Measurements from ENCODE around the gene OR13C5.
"Not testable (repeated sequence)": the region's sequence is repeated elsewhere in the genome, so short reads cannot be mapped to it uniquely, and the experiment has no call there.

Gene OR13C5, protein sequence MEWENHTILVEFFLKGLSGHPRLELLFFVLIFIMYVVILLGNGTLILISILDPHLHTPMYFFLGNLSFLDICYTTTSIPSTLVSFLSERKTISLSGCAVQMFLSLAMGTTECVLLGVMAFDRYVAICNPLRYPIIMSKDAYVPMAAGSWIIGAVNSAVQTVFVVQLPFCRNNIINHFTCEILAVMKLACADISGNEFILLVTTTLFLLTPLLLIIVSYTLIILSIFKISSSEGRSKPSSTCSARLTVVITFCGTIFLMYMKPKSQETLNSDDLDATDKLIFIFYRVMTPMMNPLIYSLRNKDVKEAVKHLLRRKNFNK

GRCh38 chr9:104599313-104599712 lies at the start of gene OR13C5:
OR13C5 (minus strand) TSS chr9:104599413; CDS start chr9:104599413, 0 bp downstream.
- DNase-seq (ENCODE audit: low read depth), result not testable (repeated sequence)

DNA sequence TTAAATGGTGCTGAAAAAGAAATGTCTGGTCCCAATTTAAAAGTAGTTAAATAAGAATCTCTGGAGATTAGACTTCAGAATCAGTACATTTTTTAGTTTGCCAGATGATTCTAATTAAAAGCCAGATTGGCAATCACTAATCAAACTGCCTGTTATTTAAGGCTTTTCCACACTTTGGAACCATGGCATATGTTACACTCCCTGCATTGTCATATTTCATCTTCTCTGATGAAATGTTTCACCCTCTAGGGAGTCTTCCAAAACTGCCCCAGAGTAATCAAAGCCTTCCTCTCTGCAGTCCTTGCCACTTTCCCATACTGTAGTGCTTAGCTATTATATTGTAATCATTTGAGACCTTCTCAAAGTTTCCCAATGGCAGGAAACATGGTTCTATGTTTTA lies 36.2 kb upstream of the OR13C5 start:
- no peak for DNase-seq (ENCODE audit: low read depth)

DNA sequence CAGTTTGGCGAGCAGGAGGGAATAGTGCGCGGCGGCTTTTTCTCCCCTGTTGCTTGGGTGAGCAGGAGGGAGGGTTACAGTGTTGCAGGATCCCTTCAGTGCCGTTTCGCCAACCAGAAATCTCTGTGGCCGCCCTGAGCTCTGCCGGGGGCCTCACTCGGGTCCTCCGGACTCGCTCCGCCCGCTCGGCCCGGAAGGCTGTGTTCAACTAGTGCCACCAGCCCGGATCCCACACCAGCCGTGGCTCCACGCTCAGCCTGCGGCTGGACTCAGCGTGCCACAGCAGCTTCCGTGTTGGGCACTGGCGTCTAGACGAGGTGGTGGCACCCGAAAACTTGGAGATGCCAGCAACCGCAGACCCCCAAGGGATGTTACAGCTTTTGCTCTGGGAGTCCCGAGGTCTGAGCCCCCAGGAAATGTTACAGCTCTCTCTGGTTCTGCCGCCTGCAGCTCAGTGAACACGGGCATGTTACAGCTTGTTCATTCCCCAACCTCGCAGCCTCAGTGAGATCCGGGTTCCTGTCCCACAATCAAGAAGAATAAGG lies 34.8 kb upstream of the OR13C5 start:
- no peak for DNase-seq (ENCODE audit: low read depth)

DNA sequence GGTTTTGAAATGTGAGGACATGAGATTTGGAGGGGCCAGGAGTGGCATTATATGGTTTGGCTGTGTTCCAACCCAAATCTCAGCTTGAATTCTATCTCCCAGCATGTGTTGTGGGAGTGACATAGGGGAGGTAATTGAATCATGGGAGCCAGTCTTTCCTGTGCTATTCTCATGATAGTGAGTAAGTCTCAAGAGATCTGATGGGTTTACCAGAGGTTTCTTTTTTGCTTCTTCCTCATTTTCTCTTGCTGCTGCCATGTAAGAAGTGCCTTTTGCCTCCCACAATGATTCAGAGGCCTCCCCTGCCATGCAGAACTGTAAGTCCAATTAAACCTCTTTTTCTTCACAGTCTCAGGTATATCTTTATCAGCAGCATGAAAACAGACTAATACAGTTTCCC lies 26.8 kb upstream of the OR13C5 start:
- DNase-seq (ENCODE audit: low read depth), result not testable (repeated sequence)

DNA sequence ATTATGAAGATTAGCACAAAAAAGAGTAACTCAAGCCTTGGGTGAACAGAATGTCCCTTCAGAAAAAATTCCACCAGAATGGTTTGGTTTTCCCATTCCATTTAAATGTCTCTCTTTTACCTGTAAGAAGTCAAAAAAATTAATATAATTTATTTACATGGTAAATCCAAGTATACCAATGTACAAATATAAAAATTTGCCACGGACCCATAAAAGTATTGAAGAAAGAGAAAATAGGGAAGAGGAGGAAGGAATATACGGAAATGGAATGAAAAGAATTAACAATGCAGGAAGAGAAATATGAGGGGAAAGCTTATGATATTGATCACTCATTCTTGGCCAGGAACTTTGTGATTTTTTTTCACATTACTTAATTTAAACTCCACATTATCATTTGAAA lies 18.9 kb upstream of the OR13C5 start, which contains the start of gene OR13C9:
TSS of gene OR13C9 (minus strand) at position 101 of the 400 bp plus-strand sequence. CDS start at position 101, 0 bp downstream.
- DNase-seq (ENCODE audit: low read depth), result no peak

DNA sequence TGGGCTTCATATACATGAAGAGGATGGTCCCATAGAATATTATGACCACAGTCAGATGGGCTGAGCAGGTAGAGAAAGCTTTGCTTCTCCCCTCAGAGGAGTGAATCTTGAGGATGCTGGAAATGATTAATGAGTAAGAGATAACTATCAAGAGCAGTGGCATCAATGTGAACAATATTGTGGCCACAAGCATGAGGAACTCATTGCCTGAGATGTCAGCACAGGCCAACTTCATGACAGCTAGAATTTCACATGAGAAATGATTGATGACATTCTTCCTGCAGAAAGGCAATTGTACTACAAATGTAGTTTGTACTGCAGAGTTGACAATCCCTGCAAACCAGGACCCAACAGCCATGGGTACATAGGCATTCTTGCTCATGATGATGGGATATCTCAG lies 18.2 kb upstream of the OR13C5 start:
- DNase-seq (ENCODE audit: low read depth), result no peak

DNA sequence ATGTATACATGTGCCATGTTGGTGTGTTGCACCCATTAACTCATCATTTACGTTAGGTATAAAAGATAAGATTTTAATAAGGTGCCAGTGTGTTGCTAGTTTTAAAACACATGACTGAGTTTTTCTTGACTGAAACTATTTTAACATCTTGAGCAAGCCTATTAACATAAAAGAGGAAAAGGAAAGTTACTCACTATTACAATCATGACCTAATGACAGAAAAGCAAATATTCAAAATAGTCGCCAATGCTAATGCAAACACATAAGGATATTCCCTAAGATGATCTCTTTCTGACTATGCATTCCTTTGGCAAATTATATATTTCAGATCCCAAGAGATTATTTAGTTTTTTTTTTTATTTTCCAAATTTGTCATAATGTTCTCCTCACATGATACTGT lies 12.0 kb upstream of the OR13C5 start:
- DNase-seq (ENCODE audit: low read depth), result no peak

GRCh38 chr9:104608336-104608735 lies 9.1 kb upstream of the OR13C5 start:
- DNase-seq (ENCODE audit: low read depth), result no peak

- no peak for DNase-seq (ENCODE audit: low read depth)
Observed at GRCh38 chr9:104606152-104606551, 6.9 kb upstream of the OR13C5 start.

- not testable (repeated sequence) for DNase-seq (ENCODE audit: low read depth)
Observed at GRCh38 chr9:104605527-104605926, 6.3 kb upstream of the OR13C5 start, which contains the start of gene OR13C2. OR13C2 (minus strand) TSS chr9:104605627; CDS start chr9:104605627, 0 bp downstream.

GRCh38 chr9:104604801-104605200 lies 5.6 kb upstream of the OR13C5 start:
- DNase-seq (ENCODE audit: low read depth), result no peak

GRCh38 chr9:104598749-104599148 lies 464 bp downstream of the OR13C5 start:
- not testable (repeated sequence) for DNase-seq (ENCODE audit: low read depth)

GRCh38 chr9:104589626-104590025 lies 9.6 kb downstream of the OR13C5 start:
- DNase-seq (ENCODE audit: low read depth), result no peak

GRCh38 chr9:104586496-104587180 lies 12.6 kb downstream of the OR13C5 start:
- DNase-seq (ENCODE audit: low read depth), result no peak

GRCh38 chr9:104580562-104580961 lies 18.7 kb downstream of the OR13C5 start:
- DNase-seq (ENCODE audit: low read depth), result no peak

- DNase-seq (ENCODE audit: low read depth), result no peak
Observed at GRCh38 chr9:104577263-104577662, 21.9 kb downstream of the OR13C5 start.

DNA sequence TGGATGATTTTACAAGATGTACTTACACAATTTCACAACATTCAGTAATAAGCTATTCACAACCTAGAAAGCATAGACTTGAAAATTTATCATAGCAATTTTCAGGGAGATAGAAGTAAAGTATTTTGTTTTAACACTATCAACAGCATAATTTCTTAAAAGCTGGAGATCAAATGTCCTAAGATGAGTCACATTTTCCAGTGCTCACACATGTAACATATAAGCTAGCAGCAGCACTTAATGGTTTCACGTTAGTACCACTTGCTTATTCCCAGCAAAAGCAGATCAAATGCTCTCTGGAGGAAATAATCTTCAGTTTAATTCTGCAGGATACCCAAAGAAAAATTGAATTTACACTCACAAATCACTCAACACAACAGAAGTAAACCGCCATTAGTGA lies 23.8 kb downstream of the OR13C5 start:
- no peak for DNase-seq (ENCODE audit: low read depth)

DNA sequence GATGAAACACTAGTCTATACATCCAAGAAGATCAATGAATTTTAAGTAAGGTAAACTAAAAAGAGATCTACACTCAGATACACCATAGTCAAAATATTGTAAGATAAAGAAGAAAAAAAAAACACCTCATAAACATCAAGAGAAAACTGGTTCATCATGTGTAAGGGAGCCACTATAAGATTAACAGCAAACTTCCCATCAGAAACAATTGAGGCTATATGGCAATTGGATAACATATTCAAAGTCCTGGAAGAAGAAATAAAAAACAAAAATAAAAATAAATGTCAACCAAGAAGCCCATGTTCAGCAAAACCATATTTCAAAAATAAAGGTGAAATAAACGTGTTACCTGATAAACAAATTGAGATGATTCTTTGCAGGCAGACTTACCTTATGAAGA lies 26.6 kb downstream of the OR13C5 start:
- no peak for DNase-seq (ENCODE audit: low read depth)

DNA sequence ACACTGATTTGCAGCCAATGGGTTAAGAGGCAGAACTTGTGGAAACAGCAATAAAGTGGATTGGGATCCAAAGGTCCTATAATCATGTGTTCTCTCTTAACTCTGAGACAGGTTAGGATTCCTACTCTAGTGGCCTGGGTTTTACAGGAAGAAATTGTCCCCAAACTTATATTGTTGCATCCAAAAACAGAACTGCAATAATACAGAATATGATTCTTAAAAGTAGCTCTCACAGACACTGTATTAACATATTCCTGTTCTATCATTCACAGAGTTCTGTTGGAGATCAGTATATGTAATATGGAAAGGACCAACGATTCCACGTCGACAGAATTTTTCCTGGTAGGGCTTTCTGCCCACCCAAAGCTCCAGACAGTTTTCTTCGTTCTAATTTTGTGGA lies 30.3 kb downstream of the OR13C5 start, which contains the start of gene OR13C8:
TSS of gene OR13C8 (plus strand) at position 301 of the 400 bp plus-strand sequence. CDS start at position 301, 0 bp downstream.
- DNase-seq (ENCODE audit: low read depth), result no peak

- no peak for DNase-seq (ENCODE audit: low read depth)
Observed at GRCh38 chr9:104564358-104564757, 34.9 kb downstream of the OR13C5 start.

GRCh38 chr9:104556830-104557634 lies 42.2 kb downstream of the OR13C5 start:
- DNase-seq (ENCODE audit: low read depth), result no peak

GRCh38 chr9:104555521-104555920 lies 43.7 kb downstream of the OR13C5 start:
- DNase-seq (ENCODE audit: low read depth), result no peak

Measured in non-pigmented ciliary epithelial cell (primary cell).